AG09309 (cell line): ENCODE data around the gene DPYSL4.

Experiments used
- DNase-seq: peaks from one replicate; pipeline ENCODE4 v3.0.0-alpha.2; 2010; ENCODE audit warnings: low read depth
- H3K4me3 ChIP-seq: 2 replicates; pipeline ENCODE4 v1.5.1; 2011; ENCODE audit warnings: mild to moderate bottlenecking, low read depth, low read length, moderate library complexity; ENCODE audit not compliant: control insufficient read depth
- CTCF ChIP-seq: IDR thresholded peaks from 2 replicates; pipeline ENCODE4 v1.5.1; 2011; ENCODE audit warnings: mild to moderate bottlenecking, low read depth, low read length, inconsistent platforms; ENCODE audit not compliant: insufficient read depth, control insufficient read depth; ENCODE audit errors: missing control alignments

DPYSL4 gene

GRCh38 chr10:132166216-132166950 lies 20.4 kb upstream of the DPYSL4 start:
- no peak for TF ChIP-seq CTCF
- no peak overlapping the region for H3K4me3 ChIP-seq
- no peak for DNase-seq

- no peak overlapping the region for H3K4me3 ChIP-seq
- TF ChIP-seq CTCF = no peak
- no peak for DNase-seq
Observed at GRCh38 chr10:132167041-132167674, 19.6 kb upstream of the DPYSL4 start.

- H3K4me3 ChIP-seq = no peak overlapping the region
- DNase-seq = no peak
- TF ChIP-seq CTCF = no peak
Observed at GRCh38 chr10:132167976-132168375, 18.8 kb upstream of the DPYSL4 start.

- no peak for DNase-seq
- no peak overlapping the region for H3K4me3 ChIP-seq
- no peak for TF ChIP-seq CTCF
Observed at GRCh38 chr10:132168571-132169030, 18.1 kb upstream of the DPYSL4 start.

- no peak overlapping the region for H3K4me3 ChIP-seq
- no peak for TF ChIP-seq CTCF
- DNase-seq = no peak
Observed at GRCh38 chr10:132169031-132169765, 17.6 kb upstream of the DPYSL4 start.

GRCh38 chr10:132169766-132170560 lies 16.8 kb upstream of the DPYSL4 start:
- no peak overlapping the region for H3K4me3 ChIP-seq
- TF ChIP-seq CTCF = no peak
- DNase-seq = no peak
